NB4 (cell line): ENCODE results near the gene MUC7.

Source experiments
- CTCF ChIP-seq: IDR thresholded peaks from one replicate; pipeline ENCODE4 v1.5.1; 2012; ENCODE audit warnings: low read depth, low read length
- MAX ChIP-seq: IDR thresholded peaks from 2 replicates; pipeline ENCODE4 v1.6.1; 2011; ENCODE audit warnings: low read depth, low read length
- POLR2A ChIP-seq: IDR thresholded peaks from 2 replicates; pipeline ENCODE4 v1.6.1; 2011; ENCODE audit warnings: mild to moderate bottlenecking; ENCODE audit not compliant: insufficient read length; ENCODE audit errors: extremely low read depth

GRCh38 chr4:70426789-70427188 is 45.2 kb upstream of the MUC7 start:
- no peak for TF ChIP-seq CTCF
- TF ChIP-seq POLR2A = no peak
- TF ChIP-seq MAX = no peak
